BLaER1 (cell line): ENCODE results near the gene SPATA31D3.
"Not testable (repeated sequence)": the region's sequence is repeated elsewhere in the genome, so short reads cannot be mapped to it uniquely, and the experiment has no call there.

ENCODE experiments used
- H3K27ac ChIP-seq: shearing (Covaris generic); formaldehyde crosslinking; 2 replicates; pipeline ENCODE4 v1.8.1; 2022
- H3K27me3 ChIP-seq: shearing (Covaris generic); formaldehyde crosslinking; 2 replicates; pipeline ENCODE4 v1.8.1; 2022
- H3K36me3 ChIP-seq: shearing (Covaris generic); formaldehyde crosslinking; 2 replicates; pipeline ENCODE4 v1.8.1; 2022
- H3K4me1 ChIP-seq: shearing (Covaris generic); formaldehyde crosslinking; 2 replicates; pipeline ENCODE4 v1.8.1; 2022
- H3K4me2 ChIP-seq: shearing (Covaris generic); formaldehyde crosslinking; 2 replicates; pipeline ENCODE4 v1.8.1; 2022
- H3K4me3 ChIP-seq: shearing (Covaris generic); formaldehyde crosslinking; 2 replicates; pipeline ENCODE4 v1.8.1; 2022
- H3K9ac ChIP-seq: shearing (Covaris generic); formaldehyde crosslinking; 2 replicates; pipeline ENCODE4 v1.8.1; 2022
- H3K9me3 ChIP-seq: shearing (Covaris generic); formaldehyde crosslinking; 2 replicates; pipeline ENCODE4 v1.8.1; 2022
- H4K20me1 ChIP-seq: shearing (Covaris generic); formaldehyde crosslinking; 2 replicates; pipeline ENCODE4 v1.8.1; 2022
- Cebpa-rat ChIP-seq: shearing (Covaris generic); IDR thresholded peaks from 2 replicates; pipeline ENCODE4 v1.8.1; 2022

Gene SPATA31D3

DNA sequence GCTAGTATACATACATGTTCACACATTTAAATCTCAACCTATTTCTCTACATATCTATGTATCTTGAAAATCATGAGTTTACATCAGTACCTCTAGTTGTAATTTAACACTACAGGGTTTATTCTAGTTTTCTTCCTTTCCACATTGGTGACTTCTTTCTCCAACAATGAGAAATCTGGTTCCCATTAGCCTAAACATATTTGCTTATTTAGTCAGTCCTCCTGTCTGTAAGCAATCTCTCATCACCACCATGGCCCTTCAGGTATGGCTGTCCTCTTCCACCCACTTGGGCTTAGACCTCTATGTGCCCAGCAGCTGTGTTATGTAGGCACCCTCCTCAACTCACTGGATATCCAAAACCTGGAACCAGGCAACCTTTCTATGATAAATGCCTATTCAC lies 37.3 kb downstream of the SPATA31D3 start:
- Histone ChIP-seq H3K4me2 (no peak overlapping the region), H3K27me3 (no peaks in the 10 kb centered on the region), H3K9ac (no peak overlapping the region), H4K20me1 (no peaks in the 10 kb centered on the region), H3K9me3 (peaks cover 12% of the 10 kb centered on the region), H3K27ac (no peak overlapping the region), H3K4me1 (no peaks in the 10 kb centered on the region), H3K4me3 (no peak overlapping the region), H3K36me3 (no peaks in the 10 kb centered on the region)
- TF ChIP-seq Cebpa-rat: no peak

DNA sequence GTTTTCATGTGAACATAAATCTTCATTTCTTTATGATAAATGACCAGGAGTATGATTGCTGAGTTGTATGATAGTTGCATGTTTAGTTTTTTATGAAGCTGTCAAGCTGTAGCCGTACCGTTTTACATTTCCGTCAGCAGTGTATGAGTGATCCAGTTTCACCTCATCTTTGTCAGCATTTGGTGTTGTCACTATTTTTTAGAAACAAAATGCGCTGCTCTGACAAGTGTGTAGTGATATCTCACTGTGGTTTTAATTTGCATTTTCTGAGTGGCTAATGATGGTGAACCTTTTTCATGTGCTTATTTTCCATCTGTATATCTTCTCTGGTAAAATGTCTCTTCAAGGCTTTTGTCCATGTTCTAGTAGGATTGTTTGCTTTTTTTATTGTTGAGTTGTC lies 38.6 kb downstream of the SPATA31D3 start:
- Histone ChIP-seq H3K4me1 (no peaks in the 10 kb centered on the region), H3K36me3 (no peaks in the 10 kb centered on the region), H3K4me2 (no peak overlapping the region)

DNA sequence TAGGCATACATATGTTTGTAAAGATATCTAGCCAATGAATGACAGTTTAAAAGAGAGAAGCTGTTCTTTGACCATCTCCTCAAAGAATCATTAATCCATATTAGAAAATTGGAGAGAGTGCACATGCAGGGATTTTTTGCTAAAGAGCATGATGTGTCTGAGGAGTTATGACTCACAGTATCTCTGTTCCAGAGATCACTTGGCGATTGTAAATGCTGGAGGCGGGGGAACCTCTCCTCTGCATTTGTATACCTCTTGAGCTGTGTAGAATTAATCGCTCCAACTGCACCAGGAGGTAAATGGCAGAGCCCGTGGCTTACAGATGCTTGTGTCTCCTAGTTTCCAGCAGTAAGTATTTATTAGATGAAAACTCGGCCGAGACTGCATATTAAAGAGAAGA lies 41.6 kb downstream of the SPATA31D3 start:
- TF ChIP-seq Cebpa-rat: no peak
- Histone ChIP-seq H3K9ac (no peak overlapping the region), H3K9me3 (no peaks in the 10 kb centered on the region)

More for the DNA sequence above, 38.6 kb downstream of the SPATA31D3 start:
- Histone ChIP-seq H3K27ac (no peak overlapping the region), H4K20me1 (no peaks in the 10 kb centered on the region), H3K27me3 (no peaks in the 10 kb centered on the region), H3K9ac (no peak overlapping the region), H3K4me3 (no peak overlapping the region), H3K9me3 (peaks cover 6% of the 10 kb centered on the region)
- no peak for TF ChIP-seq Cebpa-rat

DNA sequence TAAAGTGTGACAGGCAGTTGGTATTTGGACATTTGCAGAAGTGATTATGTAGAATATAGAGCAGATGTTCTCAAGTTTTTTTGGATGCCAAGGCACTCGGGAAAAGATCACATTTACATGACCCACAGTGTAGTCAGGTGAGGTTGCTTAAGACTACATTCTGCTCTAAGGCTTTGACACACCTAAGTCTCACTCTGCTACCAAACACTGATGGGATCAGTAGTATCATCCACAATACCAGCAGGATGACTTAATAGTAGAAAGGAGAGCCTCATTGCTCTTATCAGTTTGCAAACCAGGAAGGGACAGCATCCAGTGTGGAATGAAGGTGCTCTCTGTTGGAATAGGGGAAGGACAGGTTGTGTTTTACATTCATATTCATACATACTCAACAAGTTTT lies 42.8 kb downstream of the SPATA31D3 start:
- Histone ChIP-seq H3K36me3 (no peaks in the 10 kb centered on the region), H3K27me3 (no peaks in the 10 kb centered on the region), H3K4me2 (no peak overlapping the region), H4K20me1 (no peaks in the 10 kb centered on the region), H3K4me3 (no peak overlapping the region), H3K9ac (no peak overlapping the region), H3K9me3 (no peaks in the 10 kb centered on the region), H3K27ac (no peak overlapping the region), H3K4me1 (no peaks in the 10 kb centered on the region)
- no peak for TF ChIP-seq Cebpa-rat

More for the DNA sequence above, 41.6 kb downstream of the SPATA31D3 start:
- Histone ChIP-seq H4K20me1 (no peaks in the 10 kb centered on the region), H3K27ac (no peak overlapping the region), H3K27me3 (no peaks in the 10 kb centered on the region), H3K4me2 (no peak overlapping the region), H3K4me3 (no peak overlapping the region), H3K36me3 (no peaks in the 10 kb centered on the region), H3K4me1 (no peaks in the 10 kb centered on the region)

DNA sequence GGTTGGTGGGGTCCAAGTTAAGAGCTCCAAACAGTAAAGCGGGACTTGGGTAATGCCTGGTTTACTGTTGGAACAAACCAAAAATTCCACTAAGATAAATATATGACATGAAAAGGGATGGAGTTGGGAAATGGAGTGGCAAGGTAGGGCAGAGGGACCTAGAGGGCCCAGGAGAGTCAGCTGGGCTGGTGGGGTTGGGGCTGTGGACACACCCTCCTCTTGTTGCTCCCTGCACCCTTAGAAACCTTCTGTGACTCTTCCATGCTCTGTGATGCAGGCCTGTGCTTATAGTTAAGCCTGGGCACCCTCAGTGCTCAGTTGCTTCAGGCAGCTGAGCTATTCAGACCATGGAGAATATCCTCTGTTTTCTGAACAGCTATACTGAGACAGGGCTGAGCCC lies 45.2 kb downstream of the SPATA31D3 start, which contains the start of gene SPATA31D1:
Gene SPATA31D1, plus strand, starts transcription at position 301 of the 400 bp plus-strand sequence. Its CDS starts 47 bp downstream, at position 348.
- H3K4me1 ChIP-seq, H3K4me3 ChIP-seq, H3K36me3 ChIP-seq, H4K20me1 ChIP-seq, H3K27ac ChIP-seq, H3K9me3 ChIP-seq, H3K4me2 ChIP-seq, H3K9ac ChIP-seq, H3K27me3 ChIP-seq: not testable (repeated sequence)

DNA sequence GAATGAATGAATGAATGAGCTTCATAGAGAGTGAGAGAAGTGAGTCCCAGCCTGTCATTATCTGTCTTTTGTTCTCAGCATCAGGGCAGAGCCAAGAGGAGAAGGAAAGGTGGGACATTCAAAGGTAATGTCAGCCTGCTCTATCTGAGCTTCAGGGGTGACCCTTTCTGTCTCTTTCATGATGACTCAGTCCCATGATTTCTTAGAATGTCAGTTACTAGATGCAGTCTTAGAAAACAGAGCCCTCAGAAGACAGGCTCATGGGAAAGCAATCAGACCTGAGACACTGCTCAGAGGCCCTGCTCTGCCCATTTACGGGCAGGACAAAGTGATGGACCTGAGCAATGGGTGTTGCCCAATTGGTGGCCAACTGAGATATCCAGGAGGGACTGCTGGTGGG lies 46.4 kb downstream of the SPATA31D3 start:
- no peaks in the 10 kb centered on the region for H3K4me1 ChIP-seq
- no peaks in the 10 kb centered on the region for H3K36me3 ChIP-seq
- no peak overlapping the region for H3K27ac ChIP-seq
- no peak overlapping the region for H3K9ac ChIP-seq
- no peak for TF ChIP-seq Cebpa-rat
- H3K9me3 ChIP-seq: no peaks in the 10 kb centered on the region
- H3K4me3 ChIP-seq: no peak overlapping the region
- no peak overlapping the region for H3K4me2 ChIP-seq
- H4K20me1 ChIP-seq: no peaks in the 10 kb centered on the region
- H3K27me3 ChIP-seq: no peaks in the 10 kb centered on the region

DNA sequence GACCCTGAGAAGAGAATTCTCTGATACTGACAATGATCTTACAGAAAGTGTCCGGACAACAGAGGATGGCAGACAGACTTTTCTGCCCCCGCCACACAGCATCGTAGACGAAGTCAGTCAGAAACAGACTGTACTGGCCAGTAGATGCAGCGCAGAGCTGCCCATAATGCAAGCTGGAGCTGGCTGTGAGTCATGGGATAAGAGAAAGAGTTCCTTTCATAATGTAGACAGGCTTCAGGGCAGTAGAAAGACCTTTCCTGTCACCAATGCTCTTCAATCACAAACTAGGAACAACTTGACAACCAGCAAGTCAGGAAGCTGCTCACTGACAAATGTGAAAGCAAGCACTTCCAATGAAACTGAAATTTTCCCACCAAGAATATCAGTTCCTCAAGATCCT lies 50.4 kb downstream of the SPATA31D3 start:
- H3K27me3 ChIP-seq: no peaks in the 10 kb centered on the region
- no peak overlapping the region for H3K27ac ChIP-seq
- no peak overlapping the region for H3K9ac ChIP-seq
- no peaks in the 10 kb centered on the region for H4K20me1 ChIP-seq
- no peak overlapping the region for H3K4me3 ChIP-seq
- H3K4me1 ChIP-seq: no peaks in the 10 kb centered on the region
- TF ChIP-seq Cebpa-rat: no peak
- no peaks in the 10 kb centered on the region for H3K36me3 ChIP-seq
- H3K9me3 ChIP-seq: no peaks in the 10 kb centered on the region
- no peak overlapping the region for H3K4me2 ChIP-seq
